Posterior vena cava (tissue), 2 donors: ENCODE measurements around the gene SUV39H2. TPM values are rescaled to one million over a fixed set of nuclear protein-coding genes. Genes with fewer than 3 reads are reported as not detected.
"Not testable (repeated sequence)": the region's sequence is repeated elsewhere in the genome, so short reads cannot be mapped to it uniquely, and the experiment has no call there.

ENCODE experiments used
- DNase-seq: peaks from one replicate; pipeline ENCODE4 v3.0.0-alpha.2; 2020; ENCODE audit warnings: low spot score
- intact Hi-C, 2 donors: fragments of 100-400 bp; cut with DNase I; formaldehyde crosslinking; loops; one replicate each; pipeline versions ENCODE4 v1.14.1 to v1.14.2; 2022 to 2023
- total RNA-seq, 2 donors: library from RNA; stranded (reverse); fragmentation: NEBNext Ultra II Directional; extraction: Animal tissue kit (Norgen Biotek cat#: 25700); gene quantifications; one replicate each; pipeline ENCODE4 v1.2.1, GENCODE V29; 2021
- donor health status: DM: yes; HTN: yes; CAD: no.
- donor health status: DM: yes; HTN: yes; CAD: no.

SUV39H2 gene
- total RNA-seq, 2 donors from 2014 or later = 7.5 to 9.3 TPM

- intact Hi-C loops, DNase-seq: not testable (repeated sequence)
Observed at GRCh38 chr10:14864871-14865270, 13.8 kb upstream of the SUV39H2 start.

GRCh38 chr10:14873090-14873760 lies 5.4 kb upstream of the SUV39H2 start:
- intact Hi-C loops = no loop called here
- DNase-seq = no peak

- DNase-seq = no peak
- intact Hi-C loops = no loop called here
Observed at GRCh38 chr10:14875941-14876340, 2.7 kb upstream of the SUV39H2 start.

GRCh38 chr10:14876764-14877163 lies 1.9 kb upstream of the SUV39H2 start:
- no peak for DNase-seq
- intact Hi-C loops = no loop called here

GRCh38 chr10:14879124-14879927 lies 660 bp downstream of the SUV39H2 start:
- DNase-seq = no peak
- intact Hi-C loops = no loop called here

GRCh38 chr10:14879928-14880193 lies 1.2 kb downstream of the SUV39H2 start:
- no peak for DNase-seq
- intact Hi-C loops = no loop called here

GRCh38 chr10:14880229-14880628 lies 1.6 kb downstream of the SUV39H2 start:
- intact Hi-C loops = no loop called here
- DNase-seq = no peak

- DNase-seq = no peak
- intact Hi-C loops = no loop called here
Observed at GRCh38 chr10:14884082-14884481, 5.4 kb downstream of the SUV39H2 start.

- DNase-seq = no peak
- intact Hi-C loops = no loop called here
Observed at GRCh38 chr10:14889318-14889717, 10.7 kb downstream of the SUV39H2 start.

- intact Hi-C loops = no loop called here
- DNase-seq = no peak
Observed at GRCh38 chr10:14891151-14891550, 12.5 kb downstream of the SUV39H2 start.

GRCh38 chr10:14904316-14904732 lies 25.7 kb downstream of the SUV39H2 start:
- intact Hi-C loops = no loop called here
- DNase-seq = no peak

- DNase-seq = no peak
- intact Hi-C loops = no loop called here
Observed at GRCh38 chr10:14904864-14905263, 26.2 kb downstream of the SUV39H2 start.

GRCh38 chr10:14905890-14906289 lies 27.2 kb downstream of the SUV39H2 start:
- intact Hi-C loops = no loop called here
- no peak for DNase-seq

- DNase-seq = no peak
- intact Hi-C loops = no loop called here
Observed at GRCh38 chr10:14906765-14907164, 28.1 kb downstream of the SUV39H2 start.

- intact Hi-C loops, DNase-seq: not testable (repeated sequence)
Observed at GRCh38 chr10:14907591-14907990, 28.9 kb downstream of the SUV39H2 start.

GRCh38 chr10:14909101-14909500 lies 30.4 kb downstream of the SUV39H2 start:
- DNase-seq = no peak
- intact Hi-C loops = no loop called here

GRCh38 chr10:14910953-14911352 lies 32.3 kb downstream of the SUV39H2 start:
- intact Hi-C loops = no loop called here
- DNase-seq = no peak

GRCh38 chr10:14911801-14912200 lies 33.1 kb downstream of the SUV39H2 start:
- DNase-seq = no peak
- intact Hi-C loops = no loop called here

GRCh38 chr10:14916600-14916999 lies 37.9 kb downstream of the SUV39H2 start:
- intact Hi-C loops = no loop called here
- no peak for DNase-seq

GRCh38 chr10:14917827-14918226 lies 39.2 kb downstream of the SUV39H2 start:
- no peak for DNase-seq
- intact Hi-C loops = no loop called here

GRCh38 chr10:14918964-14919363 lies 40.3 kb downstream of the SUV39H2 start:
- no peak for DNase-seq
- intact Hi-C loops = no loop called here
